ENCODE data around the gene FAM240B. TPM values are rescaled to one million over a fixed set of nuclear protein-coding genes. Genes with fewer than 3 reads are reported as not detected.

The FAM240B gene
- total and polyA plus RNA-seq, 2 of the 8 experiments (the other 6 are each of a cell fraction or from before 2014, with no cell fraction given) = not detected

DNA sequence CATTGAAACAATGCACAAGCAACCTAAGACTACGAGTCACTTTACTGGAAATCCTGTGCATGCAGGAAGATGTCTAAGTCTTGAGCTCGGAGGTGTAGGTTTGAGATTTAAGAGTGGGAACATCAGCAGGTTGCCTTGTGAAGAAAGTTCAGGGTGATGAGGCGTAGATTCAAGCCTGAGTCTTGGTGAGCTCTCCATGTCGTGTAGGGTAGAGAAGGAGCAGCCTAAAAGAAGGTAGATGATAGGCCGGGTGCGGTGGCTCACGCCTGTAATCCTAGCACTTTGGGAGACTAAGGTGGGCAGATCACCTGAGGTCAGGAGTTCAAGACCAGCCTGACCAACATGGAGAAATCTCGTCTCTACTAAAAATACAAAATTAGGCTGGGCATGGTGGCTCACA is 69.4 kb downstream of the FAM240B start:
- no peaks in the 10 kb centered on the region for H4K20me1 ChIP-seq (replicated peaks in 1 of 2; ENCODE audit: control insufficient read depth in 1 of 2, insufficient read depth in 2 of 2, low read length in 2 of 2)
- H2BK12ac ChIP-seq (ENCODE audit: low read depth, low read length) = no peak overlapping the region
- no peaks in the 10 kb centered on the region for H3K23me2 ChIP-seq (ENCODE audit: low read depth, low read length)
- H3K4me3 ChIP-seq (ENCODE audit: extremely low read depth in 1 of 4, insufficient read depth in 2 of 4, low read depth in 3 of 4, low read length in 4 of 4) = no peak overlapping the region
- no peaks in the 10 kb centered on the region for H3K9me3 ChIP-seq (ENCODE audit: insufficient read depth in 2 of 2, low read depth in 1 of 2, low read length in 1 of 2)
- no peak overlapping the region for H4K91ac ChIP-seq (replicated peaks; ENCODE audit: insufficient read length, low read length)
- H3K56ac ChIP-seq (replicated peaks; ENCODE audit: insufficient read length, low read depth, low read length) = no peak overlapping the region
- H3K9ac ChIP-seq (replicated peaks in 1 of 4; ENCODE audit: extremely low read depth in 1 of 4, low read depth in 3 of 4, low read length in 3 of 4) = no peak overlapping the region
- ChIA-PET POLR2A (ENCODE audit: partially characterized antibody) (interaction anchor here (0.7 kb wide), 1 partner anchor 40 kb away, joined by 3 read pairs; no protein-coding TSS in a partner anchor), CTCF (ENCODE audit: partially characterized antibody) (interaction anchor here (1.2 kb wide), 1 partner anchor 8 kb away, joined by 6 read pairs; no protein-coding TSS in a partner anchor)
- H3K27ac ChIP-seq (ENCODE audit: low read depth, low read length) = no peak overlapping the region
- H3K79me1 ChIP-seq (ENCODE audit: low read depth, low read length) = no peaks in the 10 kb centered on the region
- H2BK120ac ChIP-seq (replicated peaks; ENCODE audit: low read depth, low read length) = no peak overlapping the region
- no peak for DNase-seq (ENCODE audit: low read depth in 1 of 2, low spot score in 2 of 2)
- H4K8ac ChIP-seq (ENCODE audit: extremely low read depth, insufficient read depth, low read length) = no peak overlapping the region
- H3K23ac ChIP-seq (ENCODE audit: insufficient read length) = no peak overlapping the region
- H2AFZ ChIP-seq (ENCODE audit: low read length) = no peak overlapping the region
- no peaks in the 10 kb centered on the region for H3K36me3 ChIP-seq (ENCODE audit: control insufficient read depth in 2 of 4, insufficient read depth in 4 of 4, low read length in 3 of 4)
- no peak overlapping the region for H3K4ac ChIP-seq (replicated peaks; ENCODE audit: insufficient read length, low read depth, low read length)
- no peak for FAIRE-seq
- no peak overlapping the region for H3K14ac ChIP-seq (ENCODE audit: insufficient read length)
- no peak overlapping the region for H3K18ac ChIP-seq (ENCODE audit: extremely low read depth, low read length)
- no peak overlapping the region for H2BK15ac ChIP-seq (ENCODE audit: low read length)
- H2BK5ac ChIP-seq (ENCODE audit: low read depth, low read length) = no peak overlapping the region
- no peaks in the 10 kb centered on the region for H3K27me3 ChIP-seq (replicated peaks in 1 of 4; ENCODE audit: control insufficient read depth in 3 of 4, extremely low read depth in 1 of 4, insufficient read depth in 3 of 4, low read length in 3 of 4)
- H3K4me1 ChIP-seq (replicated peaks in 1 of 4; ENCODE audit: control insufficient read depth in 3 of 4, insufficient read depth in 4 of 4, low read length in 3 of 4) = no peaks in the 10 kb centered on the region
- H2AK5ac ChIP-seq (ENCODE audit: low read depth, low read length) = no peak overlapping the region
- WGBS, 2 experiments (ENCODE audit: extremely low coverage in 1 of 2, insufficient coverage in 1 of 2, insufficient read length in 1 of 2, insufficient replicate concordance in 2 of 2, low coverage in 1 of 2, low lambda C conversion rate in 2 of 2, missing lambda C conversion rate in 1 of 2) = 89% methylated on average over 8 of the region's 8 CpGs; no CpG with 5 or more reads in 1 of the 2 experiments
- no peaks in the 10 kb centered on the region for H3K79me2 ChIP-seq (ENCODE audit: control insufficient read depth in 1 of 2, insufficient read depth in 2 of 2, low read length in 2 of 2)
- TF ChIP-seq TCF12 (IDR thresholded peaks at IDR 0.05; ENCODE audit: low read depth, low read length) (no peak), MAFK (IDR thresholded peaks at IDR 0.05; ENCODE audit: low read depth, low read length) (no peak), ZNF274 (IDR thresholded peaks at IDR 0.05; ENCODE audit: borderline replicate concordance, extremely low read depth, low read length) (no peak), RAD21 (IDR thresholded peaks at IDR 0.05 in 1 of 2, conservative IDR thresholded peaks at IDR 0.05 in 1 of 2; ENCODE audit: low read depth in 2 of 2, low read length in 2 of 2) (no peak), CHD2 (IDR thresholded peaks at IDR 0.05; ENCODE audit: low read length) (no peak), POLR2AphosphoS5 (IDR thresholded peaks at IDR 0.05; ENCODE audit: low read depth, low read length) (no peak), TAF7 (optimal IDR thresholded peaks at IDR 0.05; ENCODE audit: borderline replicate concordance, low read depth, low read length) (no peak), CTBP2 (IDR thresholded peaks at IDR 0.05; ENCODE audit: borderline replicate concordance, insufficient read depth, insufficient read length, low read length) (no peak), KDM5A (IDR thresholded peaks at IDR 0.05; ENCODE audit: low read length) (no peak)
- TF ChIP-seq, protein P1, sequence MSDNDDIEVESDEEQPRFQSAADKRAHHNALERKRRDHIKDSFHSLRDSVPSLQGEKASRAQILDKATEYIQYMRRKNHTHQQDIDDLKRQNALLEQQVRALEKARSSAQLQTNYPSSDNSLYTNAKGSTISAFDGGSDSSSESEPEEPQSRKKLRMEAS (IDR thresholded peaks at IDR 0.05) = no peak
- no peak overlapping the region for H3K4me2 ChIP-seq (ENCODE audit: insufficient read depth in 1 of 2, low read depth in 2 of 2, low read length in 2 of 2)
- no peak overlapping the region for H4K5ac ChIP-seq (ENCODE audit: insufficient read length, low read depth, low read length)
- no peak overlapping the region; the same call in 1 of the 2 replicates for H2BK20ac ChIP-seq (ENCODE audit: low read length)

Data from H1 (cell line).